K562 (cell line): ENCODE measurements around the gene TBC1D9. TPM values are rescaled to one million over a fixed set of nuclear protein-coding genes. Genes with fewer than 3 reads are reported as not detected.
"Not testable (repeated sequence)": the region's sequence is repeated elsewhere in the genome, so short reads cannot be mapped to it uniquely, and the experiment has no call there.

Experiments used
- ATAC-seq: fragments of 200-7000 bp; cut with Tn5 transposase; 3 replicates; pipeline ENCODE4 v1.9.1; 2020; ENCODE audit warnings: moderate library complexity
- BruUV-seq: library from RNA; stranded (reverse); fragments of 400-500 nt; replicated peaks from 2 replicates; lab custom pipeline; 2021; lab: Mats Ljungman, UMichigan
- CTCF ChIA-PET: fragments of 300-600 bp; formaldehyde crosslinking; extraction: SDS; loops from one replicate; lab custom pipeline; 2021; ENCODE audit warnings: low intra/inter-chr PET ratio; lab: Yijun Ruan, JAX
- POLR2A ChIA-PET: fragments of 300-600, 350-650 bp; sonication (Branson Sonifier 250); formaldehyde crosslinking; extraction: SDS; loops from one replicate; lab custom pipeline; 2021; ENCODE audit warnings: antibody characterized with exemption, inconsistent platforms; lab: Yijun Ruan, JAX
- DNase-seq, 4 experiments: peaks; one replicate each; pipeline versions ENCODE4 v3.0.0 to v3.0.0-alpha.2; 2011 to 2018; ENCODE audit warnings: low spot score in 3 of 4, mixed read lengths in 3 of 4; ENCODE audit errors: extremely low read depth in 1 of 4
- FAIRE-seq: peaks from 2 replicates; lab custom pipeline; 2011; peaks lifted over from hg19 to GRCh38; lab: Jason Lieb, UNC
- H2AFZ ChIP-seq: 2 replicates; pipeline ENCODE4 v1.6.0; 2011; ENCODE audit warnings: low read depth, low read length, control low read depth, inconsistent platforms
- H3K27ac ChIP-seq: fragments of 200-600 bp; 3 replicates; pipeline ENCODE4 v1.8.0; 2011; ENCODE audit warnings: low read depth, mild to moderate bottlenecking, control low read depth, inconsistent platforms, low read length, moderate library complexity, mixed read lengths; ENCODE audit errors: extremely low read depth
- H3K27me3 ChIP-seq, 2 experiments: fragments of 300-600 bp in 1 of 2; 2 replicates in 1 of 2; 3 replicates in 1 of 2; pipeline versions ENCODE4 v1.6.0 to v1.8.0; 2011; ENCODE audit warnings: inconsistent platforms in 2 of 2, low read length in 2 of 2, mild to moderate bottlenecking in 1 of 2, mixed read lengths in 1 of 2, moderate library complexity in 1 of 2; ENCODE audit not compliant: control insufficient read depth in 2 of 2, insufficient read depth in 2 of 2
- H3K36me3 ChIP-seq: fragments of 300-600 bp; 3 replicates; pipeline ENCODE4 v1.8.0; 2011; ENCODE audit warnings: mild to moderate bottlenecking, low read length, inconsistent platforms; ENCODE audit not compliant: control insufficient read depth, insufficient read depth
- H3K4me1 ChIP-seq, 2 experiments: fragments of 200-600 bp in 1 of 2; replicated peaks in 1 of 2; 2 replicates in 1 of 2; 3 replicates in 1 of 2; pipeline versions ENCODE4 v1.5.1 to v1.8.0; 2011; ENCODE audit warnings: inconsistent platforms in 2 of 2, low read length in 2 of 2, mild to moderate bottlenecking in 1 of 2, mixed read lengths in 1 of 2, moderate library complexity in 1 of 2; ENCODE audit not compliant: control insufficient read depth in 2 of 2, insufficient read depth in 2 of 2
- H3K4me2 ChIP-seq: 2 replicates; pipeline ENCODE4 v1.6.1; 2011; ENCODE audit warnings: low read length, control low read depth, inconsistent platforms, mixed read lengths; ENCODE audit not compliant: insufficient read depth
- H3K4me3 ChIP-seq: fragments of 200-600 bp; sonication (generic), shearing (Covaris generic); 2 replicates; pipeline ENCODE4 v1.5.1; 2016; ENCODE audit warnings: control low read depth, inconsistent platforms
- H3K79me2 ChIP-seq: fragments of 200-600 bp; 3 replicates; pipeline ENCODE4 v1.8.0; 2011; ENCODE audit warnings: low read length, inconsistent platforms; ENCODE audit not compliant: control insufficient read depth, insufficient read depth
- H3K9ac ChIP-seq, 2 experiments: 2 replicates each; pipeline versions ENCODE4 v1.6.0 to v1.6.1; 2011; ENCODE audit warnings: low read depth in 2 of 2, low read length in 2 of 2, control low read depth in 1 of 2, inconsistent platforms in 1 of 2, mild to moderate bottlenecking in 1 of 2, mixed read lengths in 1 of 2; ENCODE audit not compliant: insufficient read depth in 1 of 2
- H3K9me1 ChIP-seq: one replicate; pipeline ENCODE4 v1.6.0; 2011; ENCODE audit warnings: inconsistent platforms, mild to moderate bottlenecking, low read length, moderate library complexity; ENCODE audit not compliant: control insufficient read depth, insufficient read depth
- H3K9me3 ChIP-seq: replicated peaks from 2 replicates; pipeline ENCODE4 v1.5.1; 2011; ENCODE audit warnings: low read depth, low read length, inconsistent platforms; ENCODE audit not compliant: control insufficient read depth, insufficient read depth
- H4K20me1 ChIP-seq: replicated peaks from 2 replicates; pipeline ENCODE4 v1.6.1; 2011; ENCODE audit warnings: low read length, inconsistent platforms, mixed read lengths; ENCODE audit not compliant: control insufficient read depth, insufficient read depth
- ARHGAP35 ChIP-seq: fragments of 450-650 bp; IDR thresholded peaks from 2 replicates; pipeline ENCODE4 v1.6.1; 2018; ENCODE audit not compliant: partially characterized antibody
- CREB1 ChIP-seq, 2 experiments: sonication (generic) in 1 of 2; formaldehyde crosslinking in 1 of 2; IDR thresholded peaks; 2 replicates each; pipeline versions ENCODE4 v1.6.1 to v1.8.0; 2012 to 2022; ENCODE audit warnings: inconsistent platforms in 1 of 2, mild to moderate bottlenecking in 1 of 2, missing genetic modification reagents in 1 of 2, moderate library complexity in 1 of 2
- CTBP1 ChIP-seq: fragments of 450-650 bp; IDR thresholded peaks from 2 replicates; pipeline ENCODE4 v1.6.1; 2016; ENCODE audit warnings: borderline replicate concordance
- MED1 ChIP-seq: sonication (generic); formaldehyde crosslinking; IDR thresholded peaks from 2 replicates; pipeline ENCODE4 v1.8.1; 2023; ENCODE audit warnings: missing genetic modification reagents, borderline replicate concordance
- NCOA1 ChIP-seq: fragments of 450-650 bp; IDR thresholded peaks from 2 replicates; pipeline ENCODE4 v1.6.1; 2016; ENCODE audit warnings: low read depth
- NR2C2 ChIP-seq, 2 experiments: fragments of 200-800 bp in 1 of 2; sonication (Bioruptor generic) in 1 of 2; sonication (generic) in 1 of 2; formaldehyde crosslinking in 1 of 2; IDR thresholded peaks; 2 replicates each; pipeline versions ENCODE4 v1.6.1 to v1.8.0; 2016 to 2022; ENCODE audit warnings: mild to moderate bottlenecking in 1 of 2, missing compliant biosample characterization in 1 of 2, missing genetic modification characterization in 1 of 2, missing genetic modification reagents in 1 of 2
- SMAD2 ChIP-seq: fragments of 150-350 bp; IDR thresholded peaks from 2 replicates; pipeline ENCODE4 v1.6.1; 2014; ENCODE audit warnings: low read depth, mild to moderate bottlenecking, low read length
- TRIM28 ChIP-seq: fragments of 450-650 bp; IDR thresholded peaks from 2 replicates; pipeline ENCODE4 v1.6.1; 2017
- ZNF668 ChIP-seq: fragments of 250-450 bp; sonication (Bioruptor Pico); IDR thresholded peaks from 2 replicates; pipeline ENCODE4 v1.8.0; 2022; ENCODE audit warnings: mild to moderate bottlenecking, inconsistent platforms
- WGBS: fragments of 100-300 bp; shearing (Covaris generic); methylation state at CpG from one replicate; pipeline ENCODE4 v1.1.6; 2016; ENCODE audit warnings: low coverage, mixed read lengths; ENCODE audit not compliant: insufficient coverage; ENCODE audit errors: missing lambda C conversion rate; 5-methylcytosine and 5-hydroxymethylcytosine counted together
- in situ Hi-C: fragments of 300-500 bp; cut with MboI; formaldehyde crosslinking; loops from 4 replicates; pipeline ENCODE4 v1.15.0; 2018; ENCODE audit warnings: inconsistent platforms, mixed read lengths
- intact Hi-C: fragments of 100-400 bp; cut with micrococcal nuclease; formaldehyde crosslinking; loops from 2 replicates; pipeline ENCODE4 v1.14.2; 2022
- polyA plus RNA-seq, 8 experiments: library from polyadenylated mRNA; depleted of rRNA in 4 of 8; stranded (reverse) in 5 of 8; unstranded in 3 of 8; fragments of >200 nt; fragmentation: Nextera tagmentation in 2 of 8; fragmentation: Illumina TruSeq in 1 of 8; extraction: Ambion mirVana in 2 of 8; extraction: Trizol in 1 of 8; gene quantifications; 2 replicates each; pipeline versions ENCODE4 v1.2.1 to v1.2.3, GENCODE V29; 2011 to 2014; ENCODE audit warnings: inconsistent platforms in 1 of 8, missing spikeins in 1 of 8
- total RNA-seq, 7 experiments: library from RNA; depleted of rRNA in 6 of 7; stranded (reverse); fragments of >200 nt in 6 of 7; fragmentation: Illumina TruSeq in 2 of 7; extraction: Trizol in 2 of 7; gene quantifications; 2 replicates each; pipeline versions ENCODE4 v1.2.1 to v1.2.3, GENCODE V29; 2011 to 2021; ENCODE audit warnings: low replicate concordance in 1 of 7
- TF ChIP-seq, protein P1 (sequence below): fragments of 450-650 bp; formaldehyde crosslinking; IDR thresholded peaks from 2 replicates; pipeline ENCODE4 v1.4.0; 2020; ENCODE audit warnings: mild to moderate bottlenecking, moderate library complexity
- TF ChIP-seq, protein P2 (sequence below): IDR thresholded peaks from 2 replicates; pipeline ENCODE4 v1.6.1; 2012; ENCODE audit warnings: low read depth, low read length, improper control_type of control experiment, borderline replicate concordance

TBC1D9 gene
- total and polyA plus RNA-seq, 9 of the 15 experiments (the other 6 are each of a cell fraction or from before 2014, with no cell fraction given): 0.13 TPM; not detected in 8

DNA sequence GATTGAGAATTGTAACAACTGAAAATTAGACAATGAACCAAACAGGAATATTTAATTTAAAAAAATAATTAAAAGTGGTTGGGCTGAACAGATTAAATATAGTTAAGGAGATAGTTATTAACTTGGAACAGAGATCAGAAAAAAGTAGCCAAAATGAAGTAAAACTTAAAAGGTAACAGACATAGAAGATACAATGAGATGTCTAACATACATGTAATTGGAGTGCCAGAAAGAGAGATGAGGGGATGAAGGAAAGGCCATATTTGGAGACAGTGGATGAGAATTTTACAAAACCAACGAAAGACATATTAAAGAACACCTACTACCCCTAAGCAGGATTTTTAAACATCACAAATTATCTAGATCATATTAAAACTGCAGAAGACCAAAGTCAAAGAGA, 8.0 kb downstream of the TBC1D9 start (continued):
- TF ChIP-seq, protein P1, sequence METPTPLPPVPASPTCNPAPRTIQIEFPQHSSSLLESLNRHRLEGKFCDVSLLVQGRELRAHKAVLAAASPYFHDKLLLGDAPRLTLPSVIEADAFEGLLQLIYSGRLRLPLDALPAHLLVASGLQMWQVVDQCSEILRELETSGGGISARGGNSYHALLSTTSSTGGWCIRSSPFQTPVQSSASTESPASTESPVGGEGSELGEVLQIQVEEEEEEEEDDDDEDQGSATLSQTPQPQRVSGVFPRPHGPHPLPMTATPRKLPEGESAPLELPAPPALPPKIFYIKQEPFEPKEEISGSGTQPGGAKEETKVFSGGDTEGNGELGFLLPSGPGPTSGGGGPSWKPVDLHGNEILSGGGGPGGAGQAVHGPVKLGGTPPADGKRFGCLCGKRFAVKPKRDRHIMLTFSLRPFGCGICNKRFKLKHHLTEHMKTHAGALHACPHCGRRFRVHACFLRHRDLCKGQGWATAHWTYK: no peak

DNA sequence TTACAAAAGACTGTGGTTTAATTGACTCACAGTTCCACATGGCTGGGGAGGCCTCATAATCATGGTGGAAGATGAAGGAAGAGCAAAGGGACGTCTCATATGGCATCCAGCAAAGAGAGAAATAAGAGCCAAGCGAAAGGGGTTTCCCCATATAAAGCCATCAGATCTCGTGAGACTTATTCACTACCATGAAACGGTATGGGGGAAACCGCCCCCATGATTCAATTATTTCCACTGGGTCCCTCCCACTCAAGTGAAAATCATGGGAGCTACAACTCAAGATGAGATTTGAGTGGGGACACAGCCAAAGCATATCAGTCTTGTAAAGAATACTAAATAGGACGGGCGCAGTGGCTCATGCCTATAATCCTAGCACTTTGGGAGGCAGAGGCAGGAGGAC, 9.6 kb downstream of the TBC1D9 start:
- H3K4me2 ChIP-seq, ATAC-seq, BruUV-seq, DNase-seq, intact Hi-C loops, H3K4me1 ChIP-seq, H3K4me3 ChIP-seq, POLR2A ChIA-PET, H3K27me3 ChIP-seq, H3K9ac ChIP-seq, FAIRE-seq, H3K9me3 ChIP-seq, H3K9me1 ChIP-seq, H4K20me1 ChIP-seq, H2AFZ ChIP-seq, H3K79me2 ChIP-seq, H3K27ac ChIP-seq, H3K36me3 ChIP-seq, in situ Hi-C loops, CTCF ChIA-PET: not testable (repeated sequence)
- WGBS: 0% methylated on average over 7 of the region's 7 CpGs

DNA sequence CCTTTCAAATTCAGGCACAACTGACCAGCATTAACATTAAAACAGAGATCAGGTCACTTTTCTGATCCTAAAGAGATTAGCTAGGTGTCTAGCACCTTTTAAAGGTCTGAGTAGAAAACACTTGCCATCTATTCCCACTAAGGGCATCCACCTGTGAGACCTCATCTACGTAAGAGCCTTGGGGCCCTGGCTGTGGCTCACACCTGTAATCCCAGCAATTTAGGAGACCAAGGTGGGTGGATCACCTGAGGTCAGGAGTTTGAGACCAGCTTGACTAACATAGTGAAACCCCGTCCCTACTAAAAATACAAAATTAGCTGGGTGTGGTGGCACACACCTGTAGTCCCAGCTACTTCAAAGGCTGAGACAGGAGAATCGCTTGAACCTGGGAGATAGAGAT, 11.8 kb downstream of the TBC1D9 start:
- Histone ChIP-seq H2AFZ (no peak overlapping the region), H3K4me2 (no peak overlapping the region), H3K9me3 (no peaks in the 10 kb centered on the region), H3K4me1 (no peaks in the 10 kb centered on the region), H3K79me2 (no peaks in the 10 kb centered on the region)
- WGBS: 0% methylated on average over 3 of the region's 3 CpGs
- BruUV-seq: no TSS peak
- ATAC-seq: no peak
- in situ Hi-C loops: no loop called here
- TF ChIP-seq SMAD2 (no peak), ZNF668 (CRISPR knock-in tag) (no peak), CTBP1 (no peak), TRIM28 (no peak), MED1 (CRISPR knock-in tag) (no peak), ARHGAP35 (no peak), NCOA1 (no peak), CREB1 (IDR thresholded peaks at IDR 0.05) (no peak), CREB1 (CRISPR knock-in tag; IDR thresholded peaks at IDR 0.05) (no peak), NR2C2 (CRISPR knock-in tag; IDR thresholded peaks at IDR 0.05) (no peak), NR2C2 (tag; IDR thresholded peaks at IDR 0.05) (no peak)
- TF ChIP-seq, protein P2, sequence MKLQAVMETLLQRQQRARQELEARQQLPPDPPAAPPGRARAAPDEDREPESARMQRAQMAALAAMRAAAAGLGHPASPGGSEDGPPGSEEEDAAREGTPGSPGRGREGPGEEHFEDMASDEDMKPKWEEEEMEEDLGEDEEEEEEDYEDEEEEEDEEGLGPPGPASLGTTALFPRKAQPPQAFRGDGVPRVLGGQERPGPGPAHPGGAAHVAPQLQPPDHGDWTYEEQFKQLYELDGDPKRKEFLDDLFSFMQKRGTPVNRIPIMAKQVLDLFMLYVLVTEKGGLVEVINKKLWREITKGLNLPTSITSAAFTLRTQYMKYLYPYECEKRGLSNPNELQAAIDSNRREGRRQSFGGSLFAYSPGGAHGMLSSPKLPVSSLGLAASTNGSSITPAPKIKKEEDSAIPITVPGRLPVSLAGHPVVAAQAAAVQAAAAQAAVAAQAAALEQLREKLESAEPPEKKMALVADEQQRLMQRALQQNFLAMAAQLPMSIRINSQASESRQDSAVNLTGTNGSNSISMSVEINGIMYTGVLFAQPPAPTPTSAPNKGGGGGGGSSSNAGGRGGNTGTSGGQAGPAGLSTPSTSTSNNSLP: no peak
- TF ChIP-seq, all 486 proteins: peak for 0
- DNase-seq (no peak), FAIRE-seq (no peak)
- no peaks in the 10 kb centered on the region for H3K27me3 ChIP-seq
- H3K27ac ChIP-seq: no peak overlapping the region
- intact Hi-C loops: no loop called here
- POLR2A ChIA-PET: no interaction called here
- H3K9ac ChIP-seq: no peak overlapping the region
- no peak overlapping the region for H3K4me3 ChIP-seq
- no peaks in the 10 kb centered on the region for H3K36me3 ChIP-seq
- no peaks in the 10 kb centered on the region for H3K9me1 ChIP-seq
- CTCF ChIA-PET: no interaction called here
- H4K20me1 ChIP-seq: no peaks in the 10 kb centered on the region
